HepG2 (cell line): ENCODE results near the gene GPR4. TPM values are rescaled to one million over a fixed set of nuclear protein-coding genes. Genes with fewer than 3 reads are reported as not detected.

Source experiments
- ADNP ChIP-seq: sonication (generic); formaldehyde crosslinking; IDR thresholded peaks from 2 replicates; pipeline ENCODE4 v1.4.0; 2020; ENCODE audit warnings: missing genetic modification reagents
- AKNA ChIP-seq: sonication (generic); formaldehyde crosslinking; IDR thresholded peaks from 2 replicates; pipeline ENCODE4 v1.4.0; 2020; ENCODE audit warnings: missing genetic modification reagents, borderline replicate concordance
- DMAP1 ChIP-seq: IDR thresholded peaks from 2 replicates; pipeline ENCODE4 v1.6.1; 2016
- EHMT2 ChIP-seq: fragments of 200-600 bp; sonication (generic); IDR thresholded peaks from 2 replicates; pipeline ENCODE4 v1.7.0; 2017; ENCODE audit warnings: antibody characterized with exemption, low read depth, low read length, borderline replicate concordance
- GATAD2A ChIP-seq: IDR thresholded peaks from 2 replicates; pipeline ENCODE4 v1.6.1; 2016
- HMGXB4 ChIP-seq, 2 experiments: sonication (generic) in 1 of 2; formaldehyde crosslinking in 1 of 2; IDR thresholded peaks; 2 replicates each; pipeline versions ENCODE4 v1.4.0 to v1.6.1; 2018 to 2020; ENCODE audit warnings: missing genetic modification reagents in 2 of 2, borderline replicate concordance in 1 of 2, low read depth in 1 of 2, mild to moderate bottlenecking in 1 of 2, missing biosample characterization in 1 of 2
- NFE2L2 ChIP-seq: fragments of 150-350 bp; IDR thresholded peaks from 2 replicates; pipeline ENCODE4 v1.6.1; 2014; ENCODE audit warnings: low read length
- NFKBIZ ChIP-seq: IDR thresholded peaks from 2 replicates; pipeline ENCODE4 v1.6.1; 2018; ENCODE audit warnings: missing genetic modification reagents, missing compliant biosample characterization
- NR0B2 ChIP-seq: sonication (generic); formaldehyde crosslinking; IDR thresholded peaks from 2 replicates; pipeline ENCODE4 v1.4.0; 2020; ENCODE audit warnings: mild to moderate bottlenecking, missing genetic modification reagents
- SP5 ChIP-seq: IDR thresholded peaks from 2 replicates; pipeline ENCODE4 v1.6.1; 2016; ENCODE audit warnings: low read depth, borderline replicate concordance
- ZBTB46 ChIP-seq: sonication (generic); formaldehyde crosslinking; IDR thresholded peaks from 2 replicates; pipeline ENCODE4 v1.4.0; 2020; ENCODE audit warnings: mild to moderate bottlenecking, missing genetic modification reagents, borderline replicate concordance
- ZEB1 ChIP-seq: IDR thresholded peaks from 2 replicates; pipeline ENCODE4 v1.6.1; 2012; ENCODE audit warnings: mild to moderate bottlenecking, low read depth, inconsistent platforms; ENCODE audit not compliant: insufficient replicate concordance
- ZFP37 ChIP-seq: sonication (generic); formaldehyde crosslinking; IDR thresholded peaks from 2 replicates; pipeline ENCODE4 v1.4.0; 2020; ENCODE audit warnings: missing genetic modification reagents, borderline replicate concordance
- ZFP91 ChIP-seq: sonication (generic); formaldehyde crosslinking; IDR thresholded peaks from 2 replicates; pipeline ENCODE4 v1.9.0; 2022; ENCODE audit warnings: missing genetic modification reagents, mild to moderate bottlenecking, borderline replicate concordance
- ZMAT5 ChIP-seq: sonication (generic); formaldehyde crosslinking; IDR thresholded peaks from 2 replicates; pipeline ENCODE4 v1.5.0; 2020; ENCODE audit warnings: mild to moderate bottlenecking, low read depth, missing genetic modification reagents, borderline replicate concordance
- ZNF556 ChIP-seq: sonication (generic); formaldehyde crosslinking; IDR thresholded peaks from 2 replicates; pipeline ENCODE4 v1.4.0; 2020; ENCODE audit warnings: mild to moderate bottlenecking, missing genetic modification reagents, borderline replicate concordance
- ZNF724P ChIP-seq: sonication (generic); formaldehyde crosslinking; IDR thresholded peaks from 2 replicates; pipeline ENCODE4 v1.8.0; 2022; ENCODE audit warnings: missing genetic modification reagents, borderline replicate concordance
- polyA plus RNA-seq, 8 experiments: library from polyadenylated mRNA; depleted of rRNA in 3 of 8; stranded (reverse) in 7 of 8; unstranded in 1 of 8; fragments of >200 nt; fragmentation: Illumina TruSeq in 4 of 8; extraction: Trizol in 4 of 8; gene quantifications; 2 replicates each; pipeline versions ENCODE4 v1.2.1 to v1.2.3, GENCODE V29; 2011 to 2016; ENCODE audit warnings: low read depth in 4 of 8, missing spikeins in 1 of 8, mixed read lengths in 1 of 8; ENCODE audit not compliant: insufficient read depth in 1 of 8
- total RNA-seq, 5 experiments: library from RNA; depleted of rRNA; stranded (reverse); fragments of >200 nt; fragmentation: Illumina TruSeq; extraction: Trizol; gene quantifications; 2 replicates each; pipeline ENCODE4 v1.2.3, GENCODE V29; 2016; ENCODE audit warnings: low read depth in 1 of 5

GPR4 gene
- total and polyA plus RNA-seq, 2 of the 13 experiments (the other 11 are each of a cell fraction or from before 2014, with no cell fraction given), result 0.15 TPM; not detected in 1

GRCh38 chr19:45641274-45642105 lies 39.5 kb upstream of the GPR4 start (continued):
- peak; percentile 39 for TF ChIP-seq ZEB1
- no peak for TF ChIP-seq ZBTB46
- TF ChIP-seq EHMT2, result no peak
- no peak for TF ChIP-seq AKNA
- peak; percentile 40 to 59 for TF ChIP-seq HMGXB4 (CRISPR knock-in tag; IDR thresholded peaks at IDR 0.05; ENCODE audit: borderline replicate concordance in 1 of 2, low read depth in 1 of 2)
- peak; percentile 61 for TF ChIP-seq ZFP91 (CRISPR knock-in tag)
- no peak for TF ChIP-seq ADNP
- TF ChIP-seq ZNF724P (CRISPR knock-in tag), result 0 out of 2 replicates have a peak, but pooled peaks have one; percentile 31
- TF ChIP-seq NFE2L2, result no peak
- TF ChIP-seq ZFP37 (CRISPR knock-in tag), result no peak
- TF ChIP-seq ZMAT5 (CRISPR knock-in tag), result no peak
- TF ChIP-seq NR0B2 (CRISPR knock-in tag), result no peak
- TF ChIP-seq NFKBIZ (CRISPR knock-in tag), result no peak
- peak; percentile 8; the same call in 1 of the 2 replicates for TF ChIP-seq ZNF556 (CRISPR knock-in tag)
- 0 out of 2 replicates have a peak, but pooled peaks have one; percentile 31 for TF ChIP-seq DMAP1 (CRISPR knock-in tag)
- TF ChIP-seq SP5 (CRISPR knock-in tag), result no peak
- 0 out of 2 replicates have a peak, but pooled peaks have one; percentile 18 for TF ChIP-seq GATAD2A (CRISPR knock-in tag)
